ENCODE measurements around the gene IKZF3.

Gene IKZF3

DNA sequence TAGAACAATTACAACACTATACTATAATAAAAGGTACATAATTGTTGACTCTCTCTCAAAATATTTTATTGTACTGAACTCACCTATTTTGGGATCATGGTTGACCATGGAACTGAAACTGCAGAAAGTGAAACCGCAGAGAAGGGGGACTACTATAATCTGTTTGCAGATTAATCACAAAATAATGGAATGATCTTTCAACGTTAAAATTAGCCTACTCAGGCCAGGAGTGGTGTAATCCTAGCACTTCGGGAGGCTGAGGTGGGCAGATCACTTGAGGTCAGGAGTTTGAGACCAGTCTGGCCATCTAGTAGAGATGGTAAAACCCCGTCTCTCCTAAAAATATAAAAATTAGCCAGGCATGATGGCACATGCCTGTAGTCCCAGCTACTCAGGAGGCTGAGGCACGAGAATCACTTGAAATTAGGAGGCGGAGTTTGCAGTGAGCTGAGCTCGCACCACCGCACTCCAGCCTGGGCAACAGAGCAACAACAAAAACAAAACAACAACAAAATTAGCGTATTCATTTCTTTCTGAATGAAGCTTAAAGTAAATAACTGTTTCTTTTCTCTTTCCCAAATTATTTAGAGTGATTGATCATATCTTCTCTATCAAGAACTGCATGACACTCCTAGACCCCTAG is 45.6 kb downstream of the IKZF3 start:
- DNase-seq (ENCODE audit: low spot score): no peak

- no peak for DNase-seq (ENCODE audit: low spot score)
Observed at GRCh38 chr17:39816272-39816671, 47.8 kb downstream of the IKZF3 start.

DNA sequence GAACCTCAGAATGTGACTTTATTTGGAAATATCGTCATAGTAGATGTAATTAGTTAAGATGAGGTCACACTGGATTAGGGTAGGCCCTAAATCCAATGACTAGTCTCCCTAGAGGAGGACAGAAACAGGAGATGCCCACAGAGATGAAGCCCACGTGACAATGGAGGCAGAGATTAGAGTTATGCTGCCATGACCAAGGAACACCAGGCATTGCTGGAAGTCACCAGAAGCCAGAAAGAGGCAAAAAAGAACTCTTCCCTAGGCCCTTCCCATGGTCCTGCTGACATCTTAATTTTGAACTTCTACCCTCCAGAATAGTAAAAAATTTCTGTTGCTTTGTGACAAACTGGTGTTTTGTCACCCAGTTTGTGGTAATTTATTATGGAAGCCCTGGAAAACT is 49.6 kb downstream of the IKZF3 start:
- DNase-seq (ENCODE audit: low spot score): no peak

DNA sequence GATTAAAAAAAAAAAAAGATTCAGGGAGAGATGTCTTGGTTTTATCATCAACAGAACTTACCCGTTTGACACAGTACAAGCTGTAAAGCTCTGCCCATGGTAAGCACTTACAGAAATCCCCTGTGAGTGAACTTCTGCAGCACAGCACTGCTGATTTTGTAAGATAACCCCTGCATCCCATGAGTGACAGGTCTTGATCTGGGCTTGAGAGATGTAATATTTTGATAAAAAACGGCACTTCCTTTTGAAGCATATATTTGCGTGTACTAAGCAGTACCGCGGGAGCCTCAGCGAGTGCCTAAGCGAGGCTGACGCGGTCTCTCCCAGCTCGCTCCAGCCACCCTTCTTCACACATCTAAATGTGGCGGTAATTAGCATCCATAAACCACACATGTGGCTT is 50.5 kb downstream of the IKZF3 start:
- DNase-seq (ENCODE audit: low spot score): no peak

DNA sequence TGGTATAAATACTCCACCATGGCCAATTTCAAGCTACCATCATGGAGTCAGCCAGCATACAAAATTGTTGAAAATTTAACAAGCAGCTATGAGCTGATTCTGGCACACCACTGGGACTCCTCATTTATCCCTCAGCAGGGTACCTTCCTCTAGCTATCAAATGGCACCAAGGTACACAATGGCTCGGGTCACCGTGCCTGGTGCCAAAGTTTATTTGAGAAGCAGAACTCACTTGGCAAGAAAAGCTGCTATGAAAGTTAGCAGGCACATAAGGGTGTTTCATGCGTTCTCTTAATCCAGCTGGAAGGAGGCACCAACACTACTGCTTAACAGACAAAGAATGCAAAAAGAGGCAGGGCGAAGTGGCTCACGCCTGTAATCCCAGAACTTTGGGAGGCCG is 51.6 kb downstream of the IKZF3 start:
- DNase-seq (ENCODE audit: low spot score): no peak

- DNase-seq (ENCODE audit: low spot score): no peak
Observed at GRCh38 chr17:39810939-39811728, 53.0 kb downstream of the IKZF3 start.

- no peak for DNase-seq (ENCODE audit: low spot score)
Observed at GRCh38 chr17:39809221-39809620, 54.9 kb downstream of the IKZF3 start.

GRCh38 chr17:39808409-39808997 is 55.6 kb downstream of the IKZF3 start:
- DNase-seq (ENCODE audit: low spot score): no peak

DNA sequence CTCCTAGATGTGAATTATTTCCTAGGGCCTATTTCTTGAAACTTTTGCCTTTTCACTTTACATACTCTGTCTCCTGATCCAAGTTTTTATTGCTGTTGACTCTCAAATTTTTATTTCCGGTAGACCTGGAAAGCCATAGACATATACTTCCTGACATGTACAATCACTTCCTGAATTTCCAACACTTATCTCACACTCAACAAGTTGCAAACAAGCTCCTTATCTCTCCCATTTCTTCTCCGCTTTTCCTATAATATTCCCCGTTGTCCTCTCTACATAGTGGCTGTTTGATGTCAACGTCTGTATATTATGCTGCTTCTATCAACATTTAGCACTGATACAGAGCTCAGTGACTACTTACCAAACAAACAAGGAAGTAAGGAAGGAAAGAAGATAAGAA is 59.3 kb downstream of the IKZF3 start:
- DNase-seq (ENCODE audit: low spot score): no peak

GRCh38 chr17:39801055-39801454 is 63.1 kb downstream of the IKZF3 start:
- DNase-seq (ENCODE audit: low spot score): no peak

DNA sequence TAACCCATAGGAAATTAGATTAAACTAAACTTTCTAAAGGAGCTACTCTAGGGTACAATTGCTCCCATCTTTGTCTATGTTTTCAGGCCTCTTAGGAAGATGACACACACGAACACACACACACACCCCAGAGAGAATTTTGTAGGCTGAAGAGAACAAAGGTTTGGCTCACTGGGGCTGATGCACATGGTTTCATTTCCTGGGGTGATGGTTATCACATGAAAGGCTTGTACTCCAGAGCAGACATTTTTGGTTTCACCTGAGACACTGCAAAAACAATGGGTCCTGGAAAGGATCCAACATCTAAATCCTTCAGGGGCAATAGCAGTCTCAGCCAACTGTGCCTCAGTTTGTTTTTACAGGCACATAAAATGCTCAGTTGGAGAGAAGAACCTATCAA is 63.6 kb downstream of the IKZF3 start:
- no peak for DNase-seq (ENCODE audit: low spot score)

DNA sequence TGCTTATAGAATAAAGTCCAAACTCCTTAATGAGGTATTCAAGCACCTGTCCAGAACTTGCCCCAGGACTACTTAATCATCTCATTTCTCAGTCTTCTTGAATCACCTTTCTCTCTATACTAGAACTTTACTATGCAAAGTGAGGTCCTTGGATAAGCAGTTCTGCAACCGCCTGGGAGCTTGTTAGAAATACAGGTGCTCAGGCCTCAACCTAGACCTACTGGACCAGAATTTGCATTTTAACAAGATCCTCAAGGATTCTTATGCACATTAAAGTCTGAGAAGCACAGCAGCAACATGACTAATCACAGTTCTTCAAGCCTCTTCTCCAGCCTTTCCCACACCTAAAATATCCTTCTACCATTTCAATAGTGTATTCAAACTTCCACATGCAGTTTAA is 64.7 kb downstream of the IKZF3 start:
- DNase-seq (ENCODE audit: low spot score): no peak

- no peak for DNase-seq (ENCODE audit: low spot score)
Observed at GRCh38 chr17:39794249-39794970, 69.7 kb downstream of the IKZF3 start.

DNA sequence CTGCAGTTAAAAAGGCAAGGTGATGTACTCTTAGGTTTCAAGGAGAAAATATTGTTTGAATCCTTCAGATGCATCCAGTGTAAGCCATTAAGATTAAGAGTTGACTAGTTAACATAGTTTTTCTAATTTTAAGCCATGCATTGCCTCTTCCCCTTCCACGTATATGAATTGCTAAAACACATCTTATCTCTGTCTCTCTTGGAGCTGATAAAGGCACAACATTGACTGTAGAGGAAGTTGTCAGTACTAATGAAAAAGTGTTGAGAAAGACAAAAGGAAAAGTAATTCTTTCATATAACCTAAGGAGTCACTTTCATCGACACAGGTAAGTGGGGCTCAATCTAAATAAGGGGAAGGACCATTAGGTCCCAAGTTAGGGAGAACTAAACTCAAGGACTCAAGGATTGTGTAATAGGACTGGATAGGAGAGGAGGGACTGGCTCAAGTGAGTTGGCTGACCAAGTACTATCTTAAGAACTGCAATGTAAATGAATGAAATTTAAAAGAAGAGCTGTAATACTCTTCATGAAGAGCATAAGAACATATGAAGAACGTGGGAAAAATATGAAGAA is 70.7 kb downstream of the IKZF3 start:
- DNase-seq (ENCODE audit: low spot score): no peak

DNA sequence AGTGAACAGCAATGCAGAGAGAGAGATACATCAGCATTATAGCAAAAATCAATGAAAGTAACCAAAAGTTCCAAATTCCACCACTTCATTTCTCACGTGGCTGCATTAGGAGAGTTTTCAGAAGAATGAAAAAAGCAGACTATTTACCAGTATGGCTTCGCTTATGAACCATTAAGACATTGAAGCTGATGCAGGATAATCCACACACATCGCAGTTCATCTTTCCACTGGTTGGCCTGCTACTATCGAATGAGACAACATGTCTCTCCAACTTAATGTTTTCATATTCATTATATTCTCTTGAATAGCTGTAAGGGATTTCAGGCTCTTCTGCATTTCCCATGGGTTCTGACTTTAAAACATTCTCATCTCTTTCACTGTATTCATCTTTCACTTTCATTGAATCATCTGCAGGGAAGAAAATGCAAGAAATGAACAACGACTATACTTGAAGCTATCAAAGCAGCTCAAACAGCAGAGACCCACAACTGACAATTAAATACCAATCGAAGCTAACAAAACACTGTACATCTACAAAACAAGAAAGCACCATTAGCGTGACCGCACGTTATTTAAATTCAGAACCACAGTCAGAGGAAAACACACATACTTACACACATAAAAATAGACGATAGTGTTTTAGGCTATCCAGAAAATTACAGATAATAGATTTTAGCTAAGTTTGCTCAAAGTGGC is 71.4 kb downstream of the IKZF3 start:
- no peak for DNase-seq (ENCODE audit: low spot score)

DNA sequence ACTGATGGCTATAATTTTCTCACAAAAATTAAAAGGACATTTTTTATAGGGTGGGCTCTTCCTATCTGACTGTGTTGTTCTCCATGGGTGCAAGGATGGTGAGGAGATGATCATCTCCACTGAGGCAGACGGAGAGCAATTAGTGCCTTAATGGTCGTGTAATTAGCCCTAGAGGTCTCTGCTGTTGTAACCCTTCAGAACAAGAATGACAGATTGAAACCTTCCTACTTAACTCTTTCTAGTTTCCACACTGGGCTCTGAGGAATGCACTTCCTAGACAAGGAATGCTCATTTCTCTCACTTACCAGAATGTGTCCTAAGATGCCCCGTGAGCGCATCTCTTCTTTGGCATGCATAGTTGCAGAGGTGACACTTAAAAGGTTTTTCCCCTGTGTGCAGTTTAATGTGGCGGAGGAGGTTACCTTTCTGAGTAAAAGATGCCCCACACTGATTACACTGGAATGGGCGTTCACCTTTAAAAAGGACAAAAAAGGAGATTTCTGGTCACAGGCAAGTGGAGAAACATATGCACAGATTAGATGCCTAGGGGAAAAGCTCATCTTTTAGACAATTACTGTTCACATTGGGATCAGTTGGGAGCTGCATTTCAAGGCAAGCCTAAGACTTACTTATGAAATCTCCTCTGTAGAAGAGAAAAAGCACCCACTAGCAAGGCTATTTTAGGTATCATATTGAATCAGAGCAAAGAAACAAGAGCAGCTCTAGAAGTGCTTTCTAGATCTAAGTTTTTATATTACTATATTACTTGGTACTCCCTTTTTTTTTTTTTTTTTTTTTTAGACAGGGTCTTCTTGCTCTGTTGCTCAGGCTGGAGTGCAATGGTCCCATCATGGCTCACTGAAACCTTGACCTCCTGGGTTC is 72.8 kb downstream of the IKZF3 start:
- DNase-seq (ENCODE audit: low spot score): no peak

DNA sequence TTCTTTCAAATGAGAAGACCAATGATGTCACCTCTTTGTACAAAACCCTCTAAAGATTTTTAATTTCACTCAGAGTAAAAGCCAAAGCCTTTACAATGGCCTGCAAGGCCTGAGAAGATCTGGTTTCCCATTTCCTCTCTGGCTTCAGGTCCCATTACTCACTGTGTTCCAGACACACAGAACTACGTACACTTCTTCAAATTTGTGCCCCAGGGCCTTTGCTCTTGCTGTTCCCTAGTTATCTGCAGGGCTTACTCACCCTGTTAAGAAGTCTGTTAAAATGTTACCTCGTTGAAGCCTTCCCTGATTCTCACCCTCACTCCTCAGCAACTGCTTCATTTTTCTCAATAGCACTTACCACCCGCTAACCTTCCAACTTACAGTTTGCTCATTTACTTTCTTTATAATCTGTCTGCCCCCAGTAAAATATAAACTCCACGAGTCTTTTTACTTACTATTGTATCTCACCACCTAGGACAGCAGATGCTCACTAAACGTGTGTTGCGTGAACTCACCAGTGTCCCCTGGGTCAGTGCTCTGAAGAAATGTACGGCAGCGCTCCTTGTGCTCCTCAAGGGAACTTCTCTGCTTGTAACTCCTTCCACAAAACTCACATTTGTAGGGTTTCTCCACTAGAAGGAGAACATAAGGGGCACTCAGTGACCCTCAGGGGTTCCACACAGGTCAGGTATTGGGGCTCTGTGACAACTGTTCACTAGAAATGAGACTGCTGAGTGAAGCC is 76.2 kb downstream of the IKZF3 start:
- no peak for DNase-seq (ENCODE audit: low spot score)

GRCh38 chr17:39787041-39787440 is 77.1 kb downstream of the IKZF3 start:
- no peak for DNase-seq (ENCODE audit: low spot score)

DNA sequence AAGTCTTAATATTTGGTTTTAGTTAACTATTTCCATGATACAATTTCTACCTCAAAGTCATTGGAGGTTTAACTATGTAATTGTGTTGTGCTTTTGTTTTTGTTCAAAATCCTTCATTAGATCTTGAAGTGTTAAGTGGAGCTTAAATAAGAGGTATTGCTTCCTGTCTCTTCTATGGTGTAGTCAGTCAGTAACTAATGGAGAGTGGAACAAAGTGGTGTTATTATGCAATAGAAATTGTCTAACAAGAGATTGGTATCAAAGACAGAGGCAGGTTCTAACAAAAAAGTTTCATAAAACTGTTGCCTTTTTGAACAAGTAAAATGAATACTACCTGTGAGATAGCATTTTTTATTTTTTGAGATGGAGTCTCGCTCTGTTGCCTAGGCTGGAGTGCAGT is 81.1 kb downstream of the IKZF3 start:
- DNase-seq (ENCODE audit: low spot score): no peak

GRCh38 chr17:39782481-39782880 is 81.6 kb downstream of the IKZF3 start:
- no peak for DNase-seq (ENCODE audit: low spot score)

Measured in SK-N-DZ (cell line).